Large intestine (tissue), 3 donors: Measurements from ENCODE around the gene B3GALT6. TPM values are rescaled to one million over a fixed set of nuclear protein-coding genes. Genes with fewer than 3 reads are reported as not detected.

Experiments
- DNase-seq, 2 donors: peaks; one replicate each; pipeline versions ENCODE4 v3.0.0 to v3.0.0-alpha.2; 2013
- H3K27ac ChIP-seq: one replicate; pipeline ENCODE4 v1.5.1; 2013; ENCODE audit warnings: low read length
- H3K27me3 ChIP-seq: 2 replicates; pipeline ENCODE4 v1.6.1; 2013; ENCODE audit warnings: low read length; ENCODE audit not compliant: control insufficient read depth, insufficient read depth
- H3K36me3 ChIP-seq: 2 replicates; pipeline ENCODE4 v1.6.1; 2013; ENCODE audit warnings: low read length; ENCODE audit not compliant: control insufficient read depth, insufficient read depth
- H3K4me1 ChIP-seq: one replicate; pipeline ENCODE4 v1.6.1; 2013; ENCODE audit warnings: low read length; ENCODE audit not compliant: control insufficient read depth, insufficient read depth
- H3K4me3 ChIP-seq: one replicate; pipeline ENCODE4 v1.5.1; 2013; ENCODE audit warnings: low read length
- H3K9me3 ChIP-seq: one replicate; pipeline ENCODE4 v1.6.1; 2013; ENCODE audit warnings: mild to moderate bottlenecking, low read depth, low read length, moderate library complexity; ENCODE audit not compliant: control insufficient read depth
- WGBS: methylation state at CpG from one replicate; pipeline ENCODE4 v1.1.5; 2013; ENCODE audit warnings: low lambda C conversion rate; ENCODE audit not compliant: insufficient coverage; 5-methylcytosine and 5-hydroxymethylcytosine counted together
- polyA plus RNA-seq: library from polyadenylated mRNA; unstranded; fragments of 120-200 nt; gene quantifications from one replicate; pipeline ENCODE4 v1.2.1, GENCODE V29; 2013

B3GALT6 gene
- polyA plus RNA-seq, 1 donor: 16.1 TPM

DNA sequence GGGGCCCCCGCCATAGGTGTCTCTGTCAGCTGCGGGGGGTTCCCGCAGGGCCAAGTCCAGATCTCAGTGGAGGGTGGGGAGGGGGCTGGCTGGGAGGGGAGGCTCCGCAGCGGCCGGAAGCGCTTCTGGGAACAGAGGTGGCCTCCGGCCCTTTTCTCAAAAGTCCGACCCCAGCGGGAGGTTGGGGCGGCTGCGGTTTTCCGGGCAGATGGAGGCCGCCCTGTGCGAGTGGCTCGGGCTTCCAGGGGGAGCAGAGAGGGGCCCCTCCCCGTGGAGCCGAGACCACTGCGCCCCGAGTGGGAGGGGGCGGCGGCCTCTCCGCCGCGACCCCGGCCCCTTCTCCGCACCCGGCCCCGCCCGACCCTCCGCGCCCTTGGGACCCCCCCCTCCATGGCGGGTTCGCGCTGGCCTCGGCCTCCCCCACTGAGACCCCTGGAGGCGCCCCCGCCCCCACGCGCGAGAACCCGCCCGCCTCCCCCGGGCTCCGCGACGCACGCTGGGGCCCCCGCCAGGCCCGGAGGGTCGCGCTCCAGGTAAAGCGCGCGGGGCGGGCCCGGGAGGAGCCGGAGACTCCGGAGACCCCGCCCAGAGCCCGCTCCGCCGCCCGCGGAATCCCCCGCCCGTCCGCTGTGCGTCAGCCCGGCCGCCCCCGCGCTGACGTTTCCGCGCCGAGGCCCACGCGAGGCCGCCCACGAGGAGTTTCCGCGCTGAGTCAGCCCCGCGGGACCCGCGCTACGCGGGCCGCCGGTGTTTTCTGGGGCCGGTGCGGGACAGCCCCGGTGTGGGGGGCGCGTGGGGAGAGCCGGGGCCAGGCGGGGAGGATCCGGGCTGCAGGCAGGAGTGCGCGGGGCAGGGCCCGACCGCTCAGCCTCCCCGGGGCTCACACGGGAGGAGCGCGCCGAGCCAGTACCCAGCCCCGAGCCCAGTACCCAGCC, 30.9 kb upstream of the B3GALT6 start:
- Histone ChIP-seq H3K27ac (no peak overlapping the region), H3K4me1 (peaks cover 4% of the 10 kb centered on the region), H3K27me3 (peaks cover 46% of the 10 kb centered on the region), H3K36me3 (no peaks in the 10 kb centered on the region), H3K4me3 (no peak overlapping the region), H3K9me3 (peaks cover 10% of the 10 kb centered on the region)
- WGBS: no CpG with 5 or more reads among the region's 109 CpGs
- DNase-seq: peak; percentile 29 to 43

DNA sequence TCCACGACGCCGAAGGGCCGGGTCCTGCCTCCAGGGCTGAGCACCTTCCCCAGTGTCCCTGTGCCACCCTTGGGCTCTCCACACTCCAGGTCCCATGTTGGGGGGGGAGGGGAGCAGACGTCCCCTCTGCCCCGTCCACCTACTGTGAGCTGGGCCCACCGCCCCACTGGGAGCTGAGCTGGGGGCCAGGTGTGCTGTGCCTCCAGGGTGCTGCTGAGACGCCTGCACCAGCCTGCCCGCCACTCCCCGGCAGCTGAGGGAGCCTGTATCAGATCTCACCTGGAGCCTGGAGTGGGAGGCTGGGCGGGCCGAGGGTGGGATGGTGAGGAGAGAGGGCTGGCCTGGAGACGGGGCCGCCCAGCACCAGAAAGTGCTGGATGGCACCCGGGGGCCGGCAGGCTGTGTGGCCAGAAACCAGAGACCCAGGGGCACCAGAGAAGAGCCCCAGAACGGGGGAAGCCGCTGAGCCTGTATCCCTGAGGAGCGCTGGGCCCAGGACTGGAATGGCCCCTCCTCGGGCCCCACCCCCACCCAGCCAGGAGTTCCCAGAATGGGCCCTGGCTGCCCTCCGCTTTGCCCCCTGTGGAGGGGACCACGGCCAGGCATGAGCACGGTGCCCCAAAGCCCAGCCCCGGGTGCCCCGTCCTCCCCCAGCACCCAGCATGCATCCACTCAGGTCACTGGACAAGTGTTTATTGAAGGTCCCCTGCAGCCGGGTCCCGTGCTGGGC, 29.0 kb upstream of the B3GALT6 start:
- H3K4me1 ChIP-seq: peaks cover 7% of the 10 kb centered on the region
- no peak overlapping the region for H3K27ac ChIP-seq
- WGBS: no CpG with 5 or more reads among the region's 27 CpGs
- H3K9me3 ChIP-seq: peaks cover 10% of the 10 kb centered on the region
- peaks cover 63% of the 10 kb centered on the region for H3K27me3 ChIP-seq
- no peak for DNase-seq
- H3K4me3 ChIP-seq: no peak overlapping the region
- no peaks in the 10 kb centered on the region for H3K36me3 ChIP-seq

DNA sequence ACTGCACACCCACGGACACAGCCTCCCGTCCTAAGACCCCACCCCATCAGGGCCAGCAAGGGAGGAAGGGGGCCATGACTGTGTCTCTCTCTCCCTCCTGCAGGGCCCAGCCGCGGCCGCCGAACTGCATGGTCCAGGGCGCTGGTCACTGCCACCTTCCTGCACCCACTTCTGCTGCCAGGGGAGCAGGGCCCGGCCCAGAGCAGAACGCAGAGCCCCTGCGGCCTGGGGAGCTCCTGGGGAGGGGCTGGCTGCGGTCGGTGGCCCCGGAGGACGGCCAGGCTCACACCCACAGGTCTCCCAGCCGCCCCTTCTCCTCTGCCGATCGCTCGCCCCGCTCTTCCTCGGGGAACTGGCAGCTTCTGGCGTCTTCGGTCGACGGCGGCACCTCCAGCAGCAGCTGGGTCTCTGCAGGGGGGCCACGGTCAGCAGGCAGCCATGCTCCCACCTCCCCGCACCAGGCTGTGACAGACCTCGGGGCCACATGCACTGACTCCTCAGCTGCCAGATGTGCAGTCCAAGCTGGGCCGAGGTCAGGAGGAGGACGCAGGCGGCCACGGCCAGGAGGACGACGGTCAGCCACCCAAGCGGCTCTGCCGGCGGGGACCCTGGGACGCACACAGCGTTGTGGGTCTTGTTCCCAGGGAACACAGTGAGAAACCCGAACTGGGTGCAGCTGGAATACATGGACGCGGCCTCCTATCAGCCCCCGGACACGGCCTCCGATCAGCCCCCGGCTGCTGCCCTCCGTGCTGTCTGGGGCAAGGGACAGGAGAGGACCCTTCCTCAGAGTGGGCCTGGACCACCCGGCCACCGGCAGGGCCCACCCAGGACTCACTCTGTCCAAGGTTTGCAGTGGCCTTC, 28.2 kb upstream of the B3GALT6 start:
- Histone ChIP-seq H3K36me3 (no peaks in the 10 kb centered on the region), H3K27me3 (peaks cover 68% of the 10 kb centered on the region), H3K9me3 (peaks cover 10% of the 10 kb centered on the region), H3K4me3 (no peak overlapping the region), H3K27ac (no peak overlapping the region), H3K4me1 (peaks cover 7% of the 10 kb centered on the region)
- no peak for DNase-seq
- whole genome bisulfite sequencing: no CpG with 5 or more reads among the region's 49 CpGs

DNA sequence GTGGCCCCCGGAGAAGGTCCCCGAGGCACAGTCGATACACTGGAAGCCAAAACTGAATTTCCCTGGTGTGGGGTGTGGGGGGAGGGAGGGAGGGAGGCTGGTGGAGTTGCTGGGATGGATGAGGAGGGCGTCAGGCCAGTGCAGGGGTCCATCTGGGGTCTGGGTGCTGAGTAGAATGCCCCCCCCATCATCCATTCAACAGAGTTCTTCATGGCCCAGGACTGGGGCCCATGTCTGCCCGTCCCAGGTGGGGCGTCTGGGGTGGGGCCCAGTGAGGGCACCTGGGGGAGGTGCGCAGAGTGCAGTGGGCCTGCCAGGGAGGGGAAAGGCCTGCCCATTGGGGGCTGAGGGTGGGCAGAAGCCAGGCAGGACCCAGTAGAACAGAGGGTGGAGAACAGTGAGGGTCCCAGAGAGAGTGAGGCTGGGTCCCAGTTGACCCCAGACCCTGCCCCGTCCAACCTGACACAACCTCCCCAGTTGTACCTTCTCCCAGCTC, 27.6 kb upstream of the B3GALT6 start:
- Histone ChIP-seq H3K4me3 (no peak overlapping the region), H3K36me3 (no peaks in the 10 kb centered on the region), H3K27me3 (peaks cover 67% of the 10 kb centered on the region), H3K9me3 (peaks cover 10% of the 10 kb centered on the region), H3K27ac (no peak overlapping the region), H3K4me1 (peaks cover 7% of the 10 kb centered on the region)
- no peak for DNase-seq
- no CpG with 5 or more reads among the region's 8 CpGs for WGBS

DNA sequence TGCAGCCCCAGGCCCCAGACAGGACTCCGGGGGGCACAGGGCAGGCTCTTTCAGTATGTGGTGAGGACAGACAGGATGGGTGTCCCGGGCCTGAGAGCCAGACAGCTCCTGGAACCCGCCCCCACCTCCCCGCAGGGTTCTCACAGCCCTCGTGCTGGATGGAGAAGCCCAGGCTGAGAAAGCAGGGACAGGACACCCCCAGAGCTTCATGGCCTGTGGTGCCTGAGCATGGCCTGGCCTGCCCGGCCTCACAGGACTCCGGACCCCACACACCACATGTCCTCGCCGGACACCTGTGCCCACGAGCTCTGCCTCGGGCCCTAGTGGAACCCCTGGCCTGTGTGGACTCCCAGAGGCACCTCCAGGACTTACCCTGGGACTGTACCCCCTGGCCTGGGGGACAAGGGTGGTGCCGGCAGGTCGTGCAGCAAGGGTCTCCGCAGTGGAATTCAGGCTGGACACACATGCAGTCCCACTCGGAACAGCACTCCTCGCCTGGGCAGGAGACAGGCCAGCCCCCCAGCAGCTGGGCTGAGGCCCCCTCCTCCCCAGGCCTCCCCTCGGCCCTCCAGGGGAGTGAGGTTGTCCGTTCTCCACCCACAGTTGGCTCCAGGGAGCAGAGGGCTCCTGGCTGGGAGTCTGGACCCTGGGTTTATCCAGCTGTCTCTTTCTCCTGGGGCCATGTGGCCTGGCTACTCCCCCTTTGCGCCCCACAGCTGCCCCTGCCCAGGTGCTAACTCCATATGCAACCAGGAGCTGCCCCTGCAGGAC, 26.9 kb upstream of the B3GALT6 start:
- DNase-seq: no peak
- no peaks in the 10 kb centered on the region for H3K36me3 ChIP-seq
- peaks cover 7% of the 10 kb centered on the region for H3K4me1 ChIP-seq
- H3K27ac ChIP-seq: no peak overlapping the region
- peaks cover 60% of the 10 kb centered on the region for H3K27me3 ChIP-seq
- no peak overlapping the region for H3K4me3 ChIP-seq
- peaks cover 10% of the 10 kb centered on the region for H3K9me3 ChIP-seq
- WGBS: no CpG with 5 or more reads among the region's 19 CpGs

DNA sequence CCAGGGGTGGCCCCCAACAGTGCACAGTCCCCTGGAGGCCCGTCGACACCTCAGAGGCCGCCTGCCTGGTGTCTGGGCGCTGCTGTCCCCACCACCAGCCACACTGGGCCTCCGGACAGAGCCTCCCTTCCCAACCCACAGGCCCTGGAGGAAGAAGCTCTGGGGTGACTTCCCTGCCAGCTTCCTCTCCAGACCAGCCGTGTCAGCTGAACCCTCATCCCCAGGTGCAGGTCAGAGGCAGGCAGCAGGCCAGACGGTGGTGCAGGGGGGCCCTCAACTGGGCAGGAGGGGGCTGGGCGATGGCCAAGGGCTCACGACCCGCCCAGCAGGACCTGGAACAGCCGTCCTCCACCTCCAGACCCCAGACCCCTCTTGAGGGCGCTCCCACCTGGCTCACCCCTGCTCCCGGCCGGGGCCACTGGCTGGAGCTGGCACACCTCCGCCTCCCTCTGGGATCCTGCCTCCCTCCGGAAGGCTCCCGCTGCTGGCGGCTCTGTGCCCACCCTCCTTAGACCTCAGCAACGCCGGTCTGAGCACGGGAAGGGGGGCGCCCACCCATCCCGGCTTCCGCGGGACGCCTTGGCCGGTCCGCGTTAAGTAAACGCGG, 26.2 kb upstream of the B3GALT6 start:
- Histone ChIP-seq H3K27ac (no peak overlapping the region), H3K9me3 (peaks cover 7% of the 10 kb centered on the region), H3K4me3 (no peak overlapping the region), H3K27me3 (peaks cover 53% of the 10 kb centered on the region), H3K36me3 (no peaks in the 10 kb centered on the region), H3K4me1 (peaks cover 5% of the 10 kb centered on the region)
- no CpG with 5 or more reads among the region's 31 CpGs for WGBS
- DNase-seq: no peak

DNA sequence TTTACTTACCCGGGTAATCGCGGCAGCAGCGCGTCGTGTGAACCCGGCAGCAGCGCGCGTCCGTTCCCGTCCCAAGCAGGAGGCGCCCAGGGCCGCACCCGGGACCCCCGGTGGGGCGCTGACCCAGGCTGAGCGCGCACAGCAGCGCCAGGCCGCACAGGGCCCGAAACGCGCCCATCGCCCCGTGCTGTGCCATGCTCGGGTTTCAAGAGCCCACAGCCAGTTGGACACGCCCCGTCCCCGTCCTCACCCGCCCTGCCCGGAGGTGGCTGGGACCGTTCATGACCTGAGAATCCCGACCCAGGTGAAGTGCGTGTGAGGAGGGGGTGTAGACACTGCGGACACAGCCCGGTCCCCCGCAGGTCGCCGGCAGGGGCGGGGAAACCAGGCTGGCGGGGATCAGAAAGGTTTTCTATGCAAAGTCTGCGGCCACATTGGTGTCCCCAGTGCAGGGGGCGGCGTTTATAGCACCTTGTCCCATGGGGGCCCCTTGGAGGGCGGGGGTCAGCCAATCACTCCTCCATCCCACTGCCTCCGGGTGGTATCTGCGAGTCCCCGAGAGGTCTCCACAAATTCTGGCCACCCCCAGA, 25.6 kb upstream of the B3GALT6 start, which contains the start of gene TNFRSF18:
TSS of gene TNFRSF18 (minus strand) at position 217 of the 590 bp plus-strand sequence. CDS start at position 196, 21 bp downstream.
- Histone ChIP-seq H3K27me3 (peaks cover 52% of the 10 kb centered on the region), H3K27ac (no peak within 1 kb of the TSS)
- no peak for DNase-seq

DNA sequence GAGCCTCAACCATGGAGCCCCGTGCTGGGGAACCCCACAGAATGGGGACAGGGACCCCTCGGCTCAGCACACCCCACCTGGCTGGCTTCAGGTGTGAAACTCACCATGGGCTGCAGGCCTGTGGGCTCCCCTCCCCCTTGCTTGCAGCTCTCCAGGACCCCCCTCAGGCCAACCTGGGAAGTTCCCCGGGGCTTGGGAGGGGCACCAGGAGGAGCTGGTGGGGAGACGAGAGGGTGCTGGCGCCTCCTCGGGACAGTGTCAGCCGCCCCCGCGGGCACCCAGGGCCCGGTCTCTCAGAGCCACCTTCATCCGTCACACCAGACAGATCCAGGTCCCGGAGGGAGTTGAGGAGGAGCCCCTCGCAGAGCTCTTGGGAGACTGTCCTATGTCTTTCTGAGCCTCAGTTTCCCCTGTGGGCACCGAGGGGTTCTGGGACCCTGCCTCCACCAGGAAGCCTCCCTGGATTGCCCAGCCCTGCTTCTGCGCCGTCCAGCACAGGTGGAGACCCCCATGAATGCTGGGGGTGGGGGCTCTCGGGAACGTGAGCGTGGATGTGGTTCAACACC, 25.0 kb upstream of the B3GALT6 start:
- peaks cover 5% of the 10 kb centered on the region for H3K4me1 ChIP-seq
- H3K27ac ChIP-seq: no peak overlapping the region
- no CpG with 5 or more reads among the region's 19 CpGs for WGBS
- peaks cover 6% of the 10 kb centered on the region for H3K9me3 ChIP-seq
- DNase-seq: no peak
- no peak overlapping the region for H3K4me3 ChIP-seq
- peaks cover 52% of the 10 kb centered on the region for H3K27me3 ChIP-seq
- H3K36me3 ChIP-seq: no peaks in the 10 kb centered on the region

More for the DNA sequence above, 25.6 kb upstream of the B3GALT6 start, which contains the start of gene TNFRSF18:
- WGBS: no CpG with 5 or more reads among the region's 49 CpGs
- Histone ChIP-seq H3K4me1 (peaks cover 5% of the 10 kb centered on the region), H3K36me3 (no peaks in the 10 kb centered on the region), H3K4me3 (no peak within 1 kb of the TSS), H3K9me3 (peaks cover 6% of the 10 kb centered on the region)

DNA sequence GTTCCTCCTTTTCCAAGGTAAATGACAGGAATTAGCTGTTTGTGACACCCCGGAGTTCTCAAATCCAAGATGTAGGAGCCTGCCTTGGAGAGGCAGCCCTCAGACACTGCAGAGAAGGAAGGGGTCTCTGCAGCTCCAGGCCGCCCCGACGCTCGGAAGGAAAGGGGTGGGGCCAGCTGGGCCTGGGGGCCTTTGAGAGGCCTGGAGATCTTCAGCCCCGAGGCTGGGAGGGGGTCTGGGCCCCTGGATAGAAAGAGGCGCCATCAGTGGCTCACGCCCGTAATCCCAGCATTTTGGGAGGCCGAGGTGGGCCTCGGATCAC, 24.5 kb upstream of the B3GALT6 start:
- Histone ChIP-seq H3K36me3 (no peaks in the 10 kb centered on the region), H3K27ac (no peak overlapping the region), H3K4me1 (peaks cover 5% of the 10 kb centered on the region), H3K4me3 (no peak overlapping the region), H3K27me3 (peaks cover 52% of the 10 kb centered on the region), H3K9me3 (peaks cover 6% of the 10 kb centered on the region)
- WGBS: no CpG with 5 or more reads among the region's 11 CpGs
- DNase-seq: no peak
